Stimulated activated CD8-positive, alpha-beta memory T cell treated with anti-CD3 and anti-CD28 coated beads, Interleukin-4, amount 100 ng/mL, for 48 hours (primary cell): ENCODE results near the gene OR5I1.
"Not testable (repeated sequence)": the region's sequence is repeated elsewhere in the genome, so short reads cannot be mapped to it uniquely, and the experiment has no call there.

Experiments
- DNase-seq: peaks from one replicate; pipeline ENCODE4 v3.0.0-alpha.2; 2020

OR5I1 gene

DNA sequence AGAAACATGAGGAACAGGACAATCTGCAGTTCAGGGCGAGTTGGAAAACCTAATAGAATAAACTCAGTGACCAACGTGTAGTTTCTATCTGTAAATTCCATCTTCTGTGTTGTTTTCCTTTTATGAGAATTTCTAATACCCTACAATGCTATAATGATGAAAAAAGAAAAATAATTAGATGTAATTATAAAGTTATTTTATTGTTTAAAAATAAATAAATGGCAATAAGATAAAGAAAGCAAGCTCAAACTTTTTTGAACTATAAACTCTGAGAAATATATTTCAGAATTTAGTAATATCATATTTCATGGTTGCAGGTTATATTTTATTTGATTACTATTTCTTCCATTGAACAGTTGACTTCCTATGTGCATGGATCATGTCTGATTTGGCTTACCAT is at the start of gene OR5I1:
Gene OR5I1, minus strand, starts transcription at position 101 of the 400 bp plus-strand sequence. Its CDS starts 0 bp downstream, at position 101.
- no peak for DNase-seq

DNA sequence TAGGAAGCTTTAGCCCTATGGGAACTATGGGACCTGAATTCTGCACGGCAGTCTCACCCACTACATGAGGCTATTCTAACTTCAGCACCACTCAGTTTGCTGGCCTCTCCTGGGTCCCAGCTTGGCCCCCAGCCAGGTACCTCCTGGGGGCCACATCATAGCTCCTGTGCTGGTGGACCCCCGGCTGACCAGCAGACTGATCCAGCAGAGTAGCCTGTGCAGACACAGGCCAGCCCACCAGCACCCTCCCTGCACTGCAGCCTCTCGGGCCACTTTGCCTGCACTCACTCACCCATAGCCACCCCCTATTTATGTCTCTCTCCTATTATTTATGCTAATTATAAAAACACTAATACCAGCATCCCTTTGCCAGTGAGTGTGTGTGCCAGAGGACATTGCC is 34.7 kb upstream of the OR5I1 start:
- no peak for DNase-seq

- no peak for DNase-seq
Measured at GRCh38 chr11:55969845-55970244, 33.6 kb upstream of the OR5I1 start, which contains the start of gene OR10AG1. Gene OR10AG1, minus strand, starts transcription at chr11:55969945. Its CDS starts 38 bp downstream, at chr11:55969907.

GRCh38 chr11:55967914-55968313 is 31.7 kb upstream of the OR5I1 start:
- no peak for DNase-seq

GRCh38 chr11:55966391-55966790 is 30.2 kb upstream of the OR5I1 start:
- no peak for DNase-seq

DNA sequence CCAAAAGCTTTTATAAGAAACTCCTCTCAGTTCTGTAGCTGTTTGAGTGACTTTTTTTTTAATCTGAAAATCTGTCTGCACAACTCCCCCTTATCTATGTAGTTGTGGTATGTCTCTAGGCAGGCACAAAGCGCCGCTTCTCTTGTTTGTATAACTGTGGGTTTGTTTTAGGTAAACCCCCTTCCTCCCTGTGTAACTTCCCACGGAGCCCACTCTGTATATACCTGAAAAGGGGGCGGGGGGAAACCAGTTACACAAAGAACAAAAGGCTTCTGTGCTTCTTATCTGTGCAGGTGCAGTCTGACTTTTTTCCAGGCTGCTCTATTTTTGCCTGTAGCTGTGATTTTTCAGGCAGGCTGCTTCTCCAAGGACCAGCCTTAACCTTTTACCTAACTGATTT is 20.3 kb upstream of the OR5I1 start:
- no peak for DNase-seq

- DNase-seq: no peak
Measured at GRCh38 chr11:55949330-55949729, 13.1 kb upstream of the OR5I1 start.

GRCh38 chr11:55942785-55943392 is 6.7 kb upstream of the OR5I1 start:
- DNase-seq: no peak

- DNase-seq: no peak
Measured at GRCh38 chr11:55920537-55920936, 15.7 kb downstream of the OR5I1 start.

- no peak for DNase-seq
Measured at GRCh38 chr11:55914482-55914881, 21.7 kb downstream of the OR5I1 start, which contains the start of gene OR5W2. Gene OR5W2, minus strand, starts transcription at chr11:55914582. Its CDS starts 0 bp downstream, at chr11:55914582.

DNA sequence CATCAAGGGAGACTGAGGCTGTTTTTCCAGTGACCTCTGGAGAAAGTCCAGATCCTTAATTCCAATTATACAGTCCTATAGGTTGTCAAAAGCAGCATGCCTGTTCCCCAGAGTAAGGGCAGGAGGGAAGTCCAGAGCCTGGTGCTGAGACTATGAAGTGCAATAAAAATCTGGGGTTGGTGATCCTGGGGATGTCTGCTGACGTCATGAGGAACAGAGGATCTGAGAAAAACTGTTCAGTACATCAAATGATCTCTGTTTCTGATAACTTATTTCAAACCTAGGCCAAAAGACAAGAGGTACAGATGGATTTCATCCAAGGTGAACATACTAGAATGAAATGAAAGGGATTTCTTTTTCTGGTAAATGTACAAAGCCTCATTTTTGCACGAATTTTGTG is 33.9 kb downstream of the OR5I1 start:
- no peak for DNase-seq

DNA sequence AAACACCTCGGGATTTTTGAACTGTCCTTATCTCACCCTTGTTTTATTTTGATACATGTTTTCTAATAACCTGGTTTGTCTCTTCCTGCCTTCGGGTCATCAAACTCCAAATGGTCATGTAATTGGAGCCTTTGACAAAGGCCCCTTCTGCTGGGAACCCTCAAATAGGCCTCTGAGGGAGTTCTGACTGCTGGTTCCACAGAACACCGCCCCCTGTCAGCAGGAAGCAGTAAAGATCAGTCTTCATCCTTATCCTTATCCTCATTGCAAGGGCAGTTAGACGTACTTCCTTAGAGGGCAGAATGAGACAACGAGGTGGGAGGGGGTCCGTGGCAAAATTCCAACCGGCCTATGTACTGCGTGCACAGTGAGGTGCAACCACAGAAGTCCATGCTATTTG is 41.0 kb downstream of the OR5I1 start:
- no peak for DNase-seq

- not testable (repeated sequence) for DNase-seq
Measured at GRCh38 chr11:55885481-55885880, 50.7 kb downstream of the OR5I1 start.
